ENCODE results near the gene PODXL.

Gene PODXL

DNA sequence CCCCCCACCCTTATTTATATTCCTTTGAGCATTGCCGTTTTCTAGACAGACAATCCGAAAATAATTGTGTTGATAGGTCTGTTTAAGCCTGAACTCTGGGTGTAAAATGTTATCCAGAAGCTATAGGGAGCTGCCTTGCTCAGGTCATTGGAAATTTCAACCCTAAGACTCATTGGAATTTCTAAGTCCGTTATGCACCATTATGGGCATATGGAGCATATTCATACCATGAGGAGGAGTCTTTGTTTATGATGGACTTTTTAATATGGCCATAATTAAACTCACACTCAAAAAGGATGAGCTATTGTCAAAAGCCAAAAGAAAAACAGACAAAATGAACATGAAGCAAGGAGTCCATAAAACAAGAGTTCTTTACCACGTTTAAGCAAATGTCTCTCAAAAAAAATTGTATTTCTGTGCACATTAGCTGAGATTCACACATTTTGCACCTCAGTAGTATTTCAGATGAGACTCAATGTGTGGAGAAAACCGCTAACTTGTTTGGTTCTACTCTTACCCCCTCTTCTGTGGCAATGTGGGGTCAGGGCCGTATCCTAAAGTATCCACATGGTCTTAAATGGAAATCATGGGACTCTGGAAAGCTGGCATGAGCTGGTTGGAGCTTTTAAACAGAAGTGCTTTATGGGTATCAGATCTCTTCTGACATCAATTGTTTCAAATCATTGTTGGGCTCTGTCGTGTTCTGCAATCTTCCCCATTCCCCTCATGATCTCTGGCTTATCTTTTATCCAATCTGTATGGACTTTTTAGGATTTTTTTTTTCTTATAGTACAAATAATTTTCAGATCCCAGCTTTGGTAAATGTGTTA lies 60.5 kb downstream of the PODXL start (continued):
- TF ChIP-seq, protein P1, sequence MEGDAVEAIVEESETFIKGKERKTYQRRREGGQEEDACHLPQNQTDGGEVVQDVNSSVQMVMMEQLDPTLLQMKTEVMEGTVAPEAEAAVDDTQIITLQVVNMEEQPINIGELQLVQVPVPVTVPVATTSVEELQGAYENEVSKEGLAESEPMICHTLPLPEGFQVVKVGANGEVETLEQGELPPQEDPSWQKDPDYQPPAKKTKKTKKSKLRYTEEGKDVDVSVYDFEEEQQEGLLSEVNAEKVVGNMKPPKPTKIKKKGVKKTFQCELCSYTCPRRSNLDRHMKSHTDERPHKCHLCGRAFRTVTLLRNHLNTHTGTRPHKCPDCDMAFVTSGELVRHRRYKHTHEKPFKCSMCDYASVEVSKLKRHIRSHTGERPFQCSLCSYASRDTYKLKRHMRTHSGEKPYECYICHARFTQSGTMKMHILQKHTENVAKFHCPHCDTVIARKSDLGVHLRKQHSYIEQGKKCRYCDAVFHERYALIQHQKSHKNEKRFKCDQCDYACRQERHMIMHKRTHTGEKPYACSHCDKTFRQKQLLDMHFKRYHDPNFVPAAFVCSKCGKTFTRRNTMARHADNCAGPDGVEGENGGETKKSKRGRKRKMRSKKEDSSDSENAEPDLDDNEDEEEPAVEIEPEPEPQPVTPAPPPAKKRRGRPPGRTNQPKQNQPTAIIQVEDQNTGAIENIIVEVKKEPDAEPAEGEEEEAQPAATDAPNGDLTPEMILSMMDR (tag by site-specific recombination; IDR thresholded peaks at IDR 0.05): no peak

DNA sequence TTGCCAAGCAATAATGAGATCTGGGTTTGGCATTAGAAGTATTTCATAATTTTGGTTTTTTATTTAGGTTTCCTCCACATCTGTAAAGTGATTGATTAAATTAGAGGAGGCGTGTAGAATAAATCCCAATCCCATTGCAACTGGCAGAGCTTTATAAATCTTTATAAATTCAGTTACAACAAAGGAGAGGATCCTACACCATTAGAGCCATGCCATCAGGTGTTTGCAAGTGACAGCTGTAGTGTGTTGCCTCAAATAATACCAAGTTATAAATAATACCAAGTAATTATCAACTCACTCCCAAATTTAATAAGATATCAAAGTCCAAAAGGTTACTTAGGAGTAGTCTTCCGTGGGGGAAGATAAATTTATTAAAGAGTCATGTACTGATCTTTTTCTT lies 62.2 kb downstream of the PODXL start:
- Histone ChIP-seq H3K4me1 (ENCODE audit: control insufficient read depth, insufficient read depth, low read length) (no peaks in the 10 kb centered on the region), H3K27ac (ENCODE audit: extremely low read depth, low read depth, low read length) (no peak overlapping the region), H3K9me3 (ENCODE audit: control insufficient read depth, insufficient read depth, low read depth, low read length) (no peaks in the 10 kb centered on the region), H3K4me3 (ENCODE audit: low read depth, low read length) (no peak overlapping the region), H3K36me3 (ENCODE audit: control insufficient read depth in 2 of 2, insufficient read depth in 1 of 2, low read length in 2 of 2) (peaks cover 0 to 9% of the 10 kb centered on the region in 2 experiments; a peak in 1 of 3 replicates)
- ChIA-PET CTCF (interaction anchor here (0.9 to 1.4 kb wide), 3 partner anchors 9 to 15 kb away, joined by 3 to 7 read pairs (median 5); no protein-coding TSS in a partner anchor), POLR2A (no interaction called here)
- TF ChIP-seq BCL11B (tag by site-specific recombination; IDR thresholded peaks at IDR 0.05; ENCODE audit: low read depth): no peak
- TF ChIP-seq ZNF555 (tag by site-specific recombination; conservative IDR thresholded peaks at IDR 0.05): no peak
- TF ChIP-seq, protein P2, sequence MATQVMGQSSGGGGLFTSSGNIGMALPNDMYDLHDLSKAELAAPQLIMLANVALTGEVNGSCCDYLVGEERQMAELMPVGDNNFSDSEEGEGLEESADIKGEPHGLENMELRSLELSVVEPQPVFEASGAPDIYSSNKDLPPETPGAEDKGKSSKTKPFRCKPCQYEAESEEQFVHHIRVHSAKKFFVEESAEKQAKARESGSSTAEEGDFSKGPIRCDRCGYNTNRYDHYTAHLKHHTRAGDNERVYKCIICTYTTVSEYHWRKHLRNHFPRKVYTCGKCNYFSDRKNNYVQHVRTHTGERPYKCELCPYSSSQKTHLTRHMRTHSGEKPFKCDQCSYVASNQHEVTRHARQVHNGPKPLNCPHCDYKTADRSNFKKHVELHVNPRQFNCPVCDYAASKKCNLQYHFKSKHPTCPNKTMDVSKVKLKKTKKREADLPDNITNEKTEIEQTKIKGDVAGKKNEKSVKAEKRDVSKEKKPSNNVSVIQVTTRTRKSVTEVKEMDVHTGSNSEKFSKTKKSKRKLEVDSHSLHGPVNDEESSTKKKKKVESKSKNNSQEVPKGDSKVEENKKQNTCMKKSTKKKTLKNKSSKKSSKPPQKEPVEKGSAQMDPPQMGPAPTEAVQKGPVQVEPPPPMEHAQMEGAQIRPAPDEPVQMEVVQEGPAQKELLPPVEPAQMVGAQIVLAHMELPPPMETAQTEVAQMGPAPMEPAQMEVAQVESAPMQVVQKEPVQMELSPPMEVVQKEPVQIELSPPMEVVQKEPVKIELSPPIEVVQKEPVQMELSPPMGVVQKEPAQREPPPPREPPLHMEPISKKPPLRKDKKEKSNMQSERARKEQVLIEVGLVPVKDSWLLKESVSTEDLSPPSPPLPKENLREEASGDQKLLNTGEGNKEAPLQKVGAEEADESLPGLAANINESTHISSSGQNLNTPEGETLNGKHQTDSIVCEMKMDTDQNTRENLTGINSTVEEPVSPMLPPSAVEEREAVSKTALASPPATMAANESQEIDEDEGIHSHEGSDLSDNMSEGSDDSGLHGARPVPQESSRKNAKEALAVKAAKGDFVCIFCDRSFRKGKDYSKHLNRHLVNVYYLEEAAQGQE (tag by site-specific recombination; IDR thresholded peaks at IDR 0.05): no peak
- TF ChIP-seq ZNF112 (tag by site-specific recombination; IDR thresholded peaks at IDR 0.05): no peak
- no peak for TF ChIP-seq ZNF423 (tag by site-specific recombination; IDR thresholded peaks at IDR 0.05)
- no peak for TF ChIP-seq ZNF701 (tag by site-specific recombination; IDR thresholded peaks at IDR 0.05)
- TF ChIP-seq KLF9 (tag by site-specific recombination; IDR thresholded peaks at IDR 0.05; ENCODE audit: low read depth): no peak
- TF ChIP-seq ZSCAN23 (tag by site-specific recombination; IDR thresholded peaks at IDR 0.05): no peak

DNA sequence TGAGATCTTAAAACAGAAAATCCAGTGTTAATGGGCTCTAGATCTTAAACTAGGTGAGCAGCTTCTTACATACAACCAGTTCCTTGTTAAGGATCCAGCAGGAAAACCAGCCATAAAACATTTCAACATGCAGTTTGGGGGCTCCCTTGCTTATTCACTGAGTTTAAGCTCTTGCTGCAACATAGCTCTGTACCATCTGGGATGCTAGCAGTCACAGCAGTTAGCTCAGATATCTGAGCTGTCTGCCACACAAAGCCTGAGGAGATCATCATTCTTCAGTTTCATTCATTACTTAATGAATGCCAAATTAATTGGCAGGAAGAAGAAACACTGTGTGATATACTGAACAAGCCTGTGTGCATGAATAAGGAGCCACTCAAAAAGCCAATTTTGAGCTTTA lies 62.8 kb downstream of the PODXL start:
- CTCF ChIA-PET: interaction anchor here (0.6 to 2.2 kb wide), 7 partner anchors 10 to 188 kb away, joined by 3 to 7 read pairs (median 5); no protein-coding TSS in a partner anchor

More for the DNA sequence above, 62.8 kb downstream of the PODXL start:
- Histone ChIP-seq H3K36me3 (ENCODE audit: control insufficient read depth in 2 of 2, insufficient read depth in 1 of 2, low read length in 2 of 2) (peaks cover 0 to 9% of the 10 kb centered on the region in 2 experiments; a peak in 1 of 3 replicates), H3K4me3 (ENCODE audit: low read depth, low read length) (no peak overlapping the region), H3K4me1 (ENCODE audit: control insufficient read depth, insufficient read depth, low read length) (no peaks in the 10 kb centered on the region), H3K27ac (ENCODE audit: extremely low read depth, low read depth, low read length) (no peak overlapping the region), H3K9me3 (ENCODE audit: control insufficient read depth, insufficient read depth, low read depth, low read length) (no peaks in the 10 kb centered on the region)
- TF ChIP-seq, protein P3, sequence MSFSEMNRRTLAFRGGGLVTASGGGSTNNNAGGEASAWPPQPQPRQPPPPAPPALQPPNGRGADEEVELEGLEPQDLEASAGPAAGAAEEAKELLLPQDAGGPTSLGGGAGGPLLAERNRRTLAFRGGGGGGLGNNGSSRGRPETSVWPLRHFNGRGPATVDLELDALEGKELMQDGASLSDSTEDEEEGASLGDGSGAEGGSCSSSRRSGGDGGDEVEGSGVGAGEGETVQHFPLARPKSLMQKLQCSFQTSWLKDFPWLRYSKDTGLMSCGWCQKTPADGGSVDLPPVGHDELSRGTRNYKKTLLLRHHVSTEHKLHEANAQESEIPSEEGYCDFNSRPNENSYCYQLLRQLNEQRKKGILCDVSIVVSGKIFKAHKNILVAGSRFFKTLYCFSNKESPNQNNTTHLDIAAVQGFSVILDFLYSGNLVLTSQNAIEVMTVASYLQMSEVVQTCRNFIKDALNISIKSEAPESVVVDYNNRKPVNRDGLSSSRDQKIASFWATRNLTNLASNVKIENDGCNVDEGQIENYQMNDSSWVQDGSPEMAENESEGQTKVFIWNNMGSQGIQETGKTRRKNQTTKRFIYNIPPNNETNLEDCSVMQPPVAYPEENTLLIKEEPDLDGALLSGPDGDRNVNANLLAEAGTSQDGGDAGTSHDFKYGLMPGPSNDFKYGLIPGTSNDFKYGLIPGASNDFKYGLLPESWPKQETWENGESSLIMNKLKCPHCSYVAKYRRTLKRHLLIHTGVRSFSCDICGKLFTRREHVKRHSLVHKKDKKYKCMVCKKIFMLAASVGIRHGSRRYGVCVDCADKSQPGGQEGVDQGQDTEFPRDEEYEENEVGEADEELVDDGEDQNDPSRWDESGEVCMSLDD (tag by site-specific recombination; IDR thresholded peaks at IDR 0.05): no peak
- TF ChIP-seq ZNF830 (tag by site-specific recombination; IDR thresholded peaks at IDR 0.05; ENCODE audit: low read depth) (no peak), YY1 (tag by site-specific recombination; IDR thresholded peaks at IDR 0.05) (no peak), ZNF394 (tag by site-specific recombination; IDR thresholded peaks at IDR 0.05; ENCODE audit: borderline replicate concordance) (no peak), ZFP3 (tag by site-specific recombination; IDR thresholded peaks at IDR 0.05; ENCODE audit: low read depth) (no peak)
- TF ChIP-seq, protein P4, sequence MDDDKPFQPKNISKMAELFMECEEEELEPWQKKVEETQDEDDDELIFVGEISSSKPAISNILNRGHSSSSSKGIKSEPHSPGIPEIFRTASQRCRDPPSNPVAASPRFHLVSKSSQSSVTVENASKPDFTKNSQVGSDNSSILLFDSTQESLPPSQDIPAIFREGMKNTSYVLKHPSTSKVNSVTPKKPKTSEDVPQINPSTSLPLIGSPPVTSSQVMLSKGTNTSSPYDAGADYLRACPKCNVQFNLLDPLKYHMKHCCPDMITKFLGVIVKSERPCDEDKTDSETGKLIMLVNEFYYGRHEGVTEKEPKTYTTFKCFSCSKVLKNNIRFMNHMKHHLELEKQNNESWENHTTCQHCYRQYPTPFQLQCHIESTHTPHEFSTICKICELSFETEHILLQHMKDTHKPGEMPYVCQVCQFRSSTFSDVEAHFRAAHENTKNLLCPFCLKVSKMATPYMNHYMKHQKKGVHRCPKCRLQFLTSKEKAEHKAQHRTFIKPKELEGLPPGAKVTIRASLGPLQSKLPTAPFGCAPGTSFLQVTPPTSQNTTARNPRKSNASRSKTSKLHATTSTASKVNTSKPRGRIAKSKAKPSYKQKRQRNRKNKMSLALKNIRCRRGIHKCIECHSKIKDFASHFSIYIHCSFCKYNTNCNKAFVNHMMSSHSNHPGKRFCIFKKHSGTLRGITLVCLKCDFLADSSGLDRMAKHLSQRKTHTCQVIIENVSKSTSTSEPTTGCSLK (tag by site-specific recombination; IDR thresholded peaks at IDR 0.05): no peak
- POLR2A ChIA-PET: no interaction called here
